ENCODE data around the gene IGFL1. TPM values are rescaled to one million over a fixed set of nuclear protein-coding genes. Genes with fewer than 3 reads are reported as not detected.

IGFL1 gene
- total RNA-seq, 1 donor from 2014 or later = not detected

DNA sequence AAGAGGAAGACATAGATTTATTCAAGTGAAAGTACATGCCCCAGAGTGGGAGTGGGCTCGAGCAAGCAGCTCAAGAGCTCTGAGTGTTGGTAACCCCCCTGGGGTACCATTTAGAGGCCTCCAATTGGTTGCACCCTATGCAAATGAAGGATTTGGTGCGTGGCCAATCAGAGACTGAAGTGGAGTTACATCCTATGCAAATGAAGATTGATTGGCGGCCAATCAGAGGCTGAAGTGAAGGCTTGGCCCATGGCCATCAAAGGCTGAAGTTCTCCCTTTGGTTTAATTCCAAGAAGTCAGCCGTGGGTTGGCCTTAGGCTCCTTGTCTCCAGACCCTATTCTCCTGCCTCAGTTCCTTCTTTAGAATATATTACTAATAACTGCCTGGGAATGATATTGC, 12.9 kb upstream of the IGFL1 start:
- Histone ChIP-seq H3K4me3 (no peak overlapping the region), H3K36me3 (no peaks in the 10 kb centered on the region), H3K27me3 (ENCODE audit: low read depth) (peaks cover 3% of the 10 kb centered on the region), H3K27ac (no peak overlapping the region), H3K9me3 (no peaks in the 10 kb centered on the region), H3K4me1 (peaks cover 7% of the 10 kb centered on the region)
- ATAC-seq (no peak), DNase-seq (no peak)
- TF ChIP-seq, protein P1, sequence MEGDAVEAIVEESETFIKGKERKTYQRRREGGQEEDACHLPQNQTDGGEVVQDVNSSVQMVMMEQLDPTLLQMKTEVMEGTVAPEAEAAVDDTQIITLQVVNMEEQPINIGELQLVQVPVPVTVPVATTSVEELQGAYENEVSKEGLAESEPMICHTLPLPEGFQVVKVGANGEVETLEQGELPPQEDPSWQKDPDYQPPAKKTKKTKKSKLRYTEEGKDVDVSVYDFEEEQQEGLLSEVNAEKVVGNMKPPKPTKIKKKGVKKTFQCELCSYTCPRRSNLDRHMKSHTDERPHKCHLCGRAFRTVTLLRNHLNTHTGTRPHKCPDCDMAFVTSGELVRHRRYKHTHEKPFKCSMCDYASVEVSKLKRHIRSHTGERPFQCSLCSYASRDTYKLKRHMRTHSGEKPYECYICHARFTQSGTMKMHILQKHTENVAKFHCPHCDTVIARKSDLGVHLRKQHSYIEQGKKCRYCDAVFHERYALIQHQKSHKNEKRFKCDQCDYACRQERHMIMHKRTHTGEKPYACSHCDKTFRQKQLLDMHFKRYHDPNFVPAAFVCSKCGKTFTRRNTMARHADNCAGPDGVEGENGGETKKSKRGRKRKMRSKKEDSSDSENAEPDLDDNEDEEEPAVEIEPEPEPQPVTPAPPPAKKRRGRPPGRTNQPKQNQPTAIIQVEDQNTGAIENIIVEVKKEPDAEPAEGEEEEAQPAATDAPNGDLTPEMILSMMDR (IDR thresholded peaks at IDR 0.05) = no peak
- intact Hi-C loops (cut with DNase I) = no loop called here

DNA sequence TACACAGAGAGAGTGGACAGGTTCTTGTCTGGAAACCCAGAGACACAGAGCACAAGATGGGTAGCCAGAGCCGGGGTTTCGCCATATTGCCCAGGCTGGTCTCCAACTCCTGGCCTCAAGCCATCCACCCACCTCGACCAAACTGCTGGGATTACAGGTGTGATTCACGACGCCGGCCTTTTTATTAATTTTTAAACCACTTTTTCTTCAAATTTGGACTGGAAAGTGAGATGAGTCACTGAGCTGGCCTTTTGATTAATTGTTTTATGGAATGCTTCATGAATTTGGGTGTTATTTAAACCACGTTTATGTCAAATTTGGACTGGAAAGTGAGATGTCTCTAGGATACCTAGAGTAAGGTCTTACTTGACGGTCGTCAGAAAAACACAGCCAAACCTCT, 12.1 kb upstream of the IGFL1 start:
- no peaks in the 10 kb centered on the region for H3K36me3 ChIP-seq
- TF ChIP-seq, protein P1 (IDR thresholded peaks at IDR 0.05) = no peak
- H3K27me3 ChIP-seq (ENCODE audit: low read depth) = peaks cover 3% of the 10 kb centered on the region
- H3K9me3 ChIP-seq = no peaks in the 10 kb centered on the region
- H3K27ac ChIP-seq = no peak overlapping the region
- no peak for ATAC-seq
- no peak for DNase-seq
- intact Hi-C loops (cut with DNase I) = no loop called here
- H3K4me3 ChIP-seq = no peak overlapping the region
- peaks cover 6% of the 10 kb centered on the region for H3K4me1 ChIP-seq

DNA sequence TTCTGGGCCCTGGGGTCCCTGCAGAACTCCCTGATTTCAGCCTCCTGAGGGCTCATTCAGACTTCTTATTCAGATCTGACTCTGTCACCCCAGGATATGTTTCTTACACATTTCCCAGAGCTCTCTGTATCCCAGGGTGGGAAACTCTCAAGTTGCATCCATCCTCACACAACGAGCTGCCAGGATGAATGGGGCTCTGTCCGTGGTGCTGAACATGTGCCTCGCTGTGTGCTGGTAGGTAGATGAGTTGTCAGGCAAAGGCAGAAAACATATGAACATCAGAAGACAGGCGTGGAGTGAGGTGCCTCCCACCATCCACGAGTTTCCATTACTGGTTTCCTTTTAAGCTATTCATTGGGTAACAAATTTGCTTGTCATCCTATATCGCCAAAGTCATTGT, 11.4 kb upstream of the IGFL1 start:
- Histone ChIP-seq H3K9me3 (no peaks in the 10 kb centered on the region), H3K36me3 (no peaks in the 10 kb centered on the region), H3K27me3 (ENCODE audit: low read depth) (peaks cover 3% of the 10 kb centered on the region), H3K4me3 (no peak overlapping the region), H3K4me1 (peaks cover 6% of the 10 kb centered on the region), H3K27ac (no peak overlapping the region)
- TF ChIP-seq, protein P1 (IDR thresholded peaks at IDR 0.05) = no peak
- intact Hi-C loops (cut with DNase I) = no loop called here
- DNase-seq = no peak
- no peak for ATAC-seq

DNA sequence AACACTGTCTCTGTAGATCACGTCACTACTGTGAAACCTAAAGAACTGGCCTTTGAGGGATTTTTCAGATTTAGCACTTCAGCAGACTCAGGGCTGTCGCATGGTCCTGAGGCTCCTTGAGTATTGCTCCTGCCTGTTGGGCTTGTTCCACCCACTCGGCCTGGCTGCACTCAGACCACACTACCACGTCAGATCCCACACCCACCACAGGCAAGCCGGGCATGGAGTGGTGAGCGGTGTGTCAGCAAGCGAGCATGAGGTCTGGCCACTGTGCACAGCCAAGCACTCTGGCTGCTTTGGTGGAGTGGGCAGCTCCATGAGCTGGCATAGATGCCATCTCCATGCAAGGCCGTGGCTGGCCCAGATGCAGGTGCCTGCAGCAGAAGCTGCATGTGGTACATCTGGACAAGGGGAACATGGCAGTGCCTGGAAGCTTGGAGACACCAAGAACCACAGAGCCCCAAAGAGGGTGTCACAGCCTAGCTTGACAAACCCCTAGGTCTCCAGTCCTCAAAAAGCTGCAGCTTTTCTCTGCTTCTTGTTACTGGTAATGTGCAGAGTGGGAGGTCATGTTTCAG, 9.4 kb upstream of the IGFL1 start:
- H3K36me3 ChIP-seq = no peaks in the 10 kb centered on the region
- no peaks in the 10 kb centered on the region for H3K9me3 ChIP-seq
- TF ChIP-seq, protein P1 (IDR thresholded peaks at IDR 0.05) = no peak
- no peak for DNase-seq
- no peak overlapping the region for H3K27ac ChIP-seq
- intact Hi-C loops (cut with DNase I) = no loop called here
- peaks cover 3% of the 10 kb centered on the region for H3K27me3 ChIP-seq (ENCODE audit: low read depth)
- ATAC-seq = no peak
- peaks cover 6% of the 10 kb centered on the region for H3K4me1 ChIP-seq
- H3K4me3 ChIP-seq = no peak overlapping the region

DNA sequence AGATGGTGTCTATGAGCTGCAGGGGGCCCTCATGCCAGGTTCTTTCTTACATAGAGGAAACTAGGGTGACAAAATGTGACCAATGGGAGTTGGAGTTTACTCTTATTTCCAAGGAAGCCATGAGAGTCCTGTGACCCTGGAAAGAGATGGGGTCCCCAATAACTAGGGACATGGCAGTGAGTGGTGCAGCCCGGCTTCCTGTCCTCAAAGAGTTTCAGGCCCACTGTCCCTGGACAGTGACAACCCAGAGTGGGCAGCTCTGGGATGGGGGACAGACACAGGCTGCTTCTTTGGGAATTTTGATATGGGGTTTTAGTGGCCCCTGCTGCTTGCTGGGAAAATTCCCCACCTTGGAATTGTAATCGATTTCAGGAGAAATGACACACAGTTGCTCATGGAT, 8.4 kb upstream of the IGFL1 start:
- no peak for DNase-seq
- intact Hi-C loops (cut with DNase I) = no loop called here
- Histone ChIP-seq H3K36me3 (no peaks in the 10 kb centered on the region), H3K4me3 (no peak overlapping the region), H3K27me3 (ENCODE audit: low read depth) (peaks cover 3% of the 10 kb centered on the region), H3K9me3 (no peaks in the 10 kb centered on the region), H3K27ac (no peak overlapping the region), H3K4me1 (peaks cover 6% of the 10 kb centered on the region)
- ATAC-seq = no peak
- TF ChIP-seq, protein P1 (IDR thresholded peaks at IDR 0.05) = no peak
